ENCODE data around the gene MAGEA4. TPM values are rescaled to one million over a fixed set of nuclear protein-coding genes. Genes with fewer than 3 reads are reported as not detected.

Gene MAGEA4
- total RNA-seq, 2 experiments from 2014 or later, result not detected

- no peak for ATAC-seq
- POLR2A ChIA-PET, result no interaction called here
- Mint-ChIP-seq H3K36me3 (ENCODE audit: low read depth) (no peaks in the 10 kb centered on the region), H3K9me3 (ENCODE audit: low read depth) (no peaks in the 10 kb centered on the region), H3K4me3 (no peak overlapping the region), H3K4me1 (no peaks in the 10 kb centered on the region), H3K27ac (no peak overlapping the region), H3K27me3 (no peaks in the 10 kb centered on the region)
- intact Hi-C loops (cut with DNase I, micrococcal nuclease), result no loop called here
- no peak for DNase-seq
- CTCF ChIA-PET, result no interaction called here
Measured at GRCh38 chrX:151938172-151938571, 25.5 kb downstream of the MAGEA4 start.

- intact Hi-C loops (cut with DNase I, micrococcal nuclease), result no loop called here
- H3K27ac Mint-ChIP-seq, result no peak overlapping the region
- no peaks in the 10 kb centered on the region for H3K36me3 Mint-ChIP-seq (ENCODE audit: low read depth)
- peaks cover 3% of the 10 kb centered on the region for H3K9me3 Mint-ChIP-seq (ENCODE audit: low read depth)
- ChIA-PET CTCF (no interaction called here), POLR2A (no interaction called here)
- DNase-seq (no peak), ATAC-seq (no peak)
- no peak overlapping the region for H3K4me3 Mint-ChIP-seq
- H3K4me1 Mint-ChIP-seq, result no peaks in the 10 kb centered on the region
- no peaks in the 10 kb centered on the region for H3K27me3 Mint-ChIP-seq
Measured at GRCh38 chrX:151954730-151955129, 42.0 kb downstream of the MAGEA4 start.

- CTCF ChIA-PET, result no interaction called here
- no peak for DNase-seq
- Mint-ChIP-seq H3K27me3 (no peaks in the 10 kb centered on the region), H3K4me1 (no peaks in the 10 kb centered on the region), H3K4me3 (no peak overlapping the region), H3K36me3 (ENCODE audit: low read depth) (no peaks in the 10 kb centered on the region), H3K9me3 (ENCODE audit: low read depth) (peaks cover 3% of the 10 kb centered on the region), H3K27ac (no peak overlapping the region)
- POLR2A ChIA-PET, result no interaction called here
- intact Hi-C loops (cut with DNase I, micrococcal nuclease), result no loop called here
- no peak for ATAC-seq
Measured at GRCh38 chrX:151958101-151958500, 45.4 kb downstream of the MAGEA4 start.

GRCh38 chrX:151962034-151962433 lies 49.3 kb downstream of the MAGEA4 start:
- Mint-ChIP-seq H3K27ac (no peak overlapping the region), H3K4me1 (no peaks in the 10 kb centered on the region), H3K9me3 (ENCODE audit: low read depth) (peaks cover 3% of the 10 kb centered on the region), H3K27me3 (no peaks in the 10 kb centered on the region), H3K4me3 (no peak overlapping the region), H3K36me3 (ENCODE audit: low read depth) (no peaks in the 10 kb centered on the region)
- intact Hi-C loops (cut with DNase I, micrococcal nuclease), result no loop called here
- ChIA-PET POLR2A (no interaction called here), CTCF (no interaction called here)
- ATAC-seq (no peak), DNase-seq (no peak)

GRCh38 chrX:151966236-151966635 lies 53.5 kb downstream of the MAGEA4 start:
- Mint-ChIP-seq H3K4me1 (no peaks in the 10 kb centered on the region), H3K36me3 (ENCODE audit: low read depth) (no peaks in the 10 kb centered on the region), H3K27ac (no peak overlapping the region), H3K9me3 (ENCODE audit: low read depth) (no peaks in the 10 kb centered on the region), H3K27me3 (no peaks in the 10 kb centered on the region), H3K4me3 (no peak overlapping the region)
- ChIA-PET CTCF (no interaction called here), POLR2A (no interaction called here)
- DNase-seq, result no peak
- intact Hi-C loops (cut with DNase I, micrococcal nuclease), result no loop called here
- no peak for ATAC-seq

GRCh38 chrX:151970027-151970426 lies 57.3 kb downstream of the MAGEA4 start:
- CTCF ChIA-PET, result no interaction called here
- no peaks in the 10 kb centered on the region for H3K9me3 Mint-ChIP-seq (ENCODE audit: low read depth)
- ATAC-seq (no peak), DNase-seq (no peak)
- intact Hi-C loops (cut with DNase I, micrococcal nuclease), result no loop called here
- H3K4me1 Mint-ChIP-seq, result no peaks in the 10 kb centered on the region
- peaks cover 9% of the 10 kb centered on the region for H3K27me3 Mint-ChIP-seq
- POLR2A ChIA-PET, result no interaction called here
- no peak overlapping the region for H3K27ac Mint-ChIP-seq
- no peak overlapping the region for H3K4me3 Mint-ChIP-seq
- no peaks in the 10 kb centered on the region for H3K36me3 Mint-ChIP-seq (ENCODE audit: low read depth)

GRCh38 chrX:151970661-151971060 lies 58.0 kb downstream of the MAGEA4 start:
- no peak overlapping the region for H3K4me3 Mint-ChIP-seq
- H3K36me3 Mint-ChIP-seq (ENCODE audit: low read depth), result no peaks in the 10 kb centered on the region
- H3K27ac Mint-ChIP-seq, result no peak overlapping the region
- H3K27me3 Mint-ChIP-seq, result peaks cover 10% of the 10 kb centered on the region
- DNase-seq, result no peak
- ChIA-PET POLR2A (no interaction called here), CTCF (no interaction called here)
- no peaks in the 10 kb centered on the region for H3K9me3 Mint-ChIP-seq (ENCODE audit: low read depth)
- H3K4me1 Mint-ChIP-seq, result no peaks in the 10 kb centered on the region
- no peak for ATAC-seq
- intact Hi-C loops (cut with DNase I, micrococcal nuclease), result no loop called here

- no peak for DNase-seq
- H3K36me3 Mint-ChIP-seq (ENCODE audit: low read depth), result no peaks in the 10 kb centered on the region
- no peak overlapping the region for H3K4me3 Mint-ChIP-seq
- no peaks in the 10 kb centered on the region for H3K9me3 Mint-ChIP-seq (ENCODE audit: low read depth)
- intact Hi-C loops (cut with DNase I, micrococcal nuclease), result no loop called here
- ChIA-PET POLR2A (no interaction called here), CTCF (no interaction called here)
- ATAC-seq, result no peak
- no peak overlapping the region for H3K27ac Mint-ChIP-seq
- H3K4me1 Mint-ChIP-seq, result no peaks in the 10 kb centered on the region
- H3K27me3 Mint-ChIP-seq, result peaks cover 18% of the 10 kb centered on the region
Measured at GRCh38 chrX:151973060-151973661, 60.5 kb downstream of the MAGEA4 start.

- H3K27ac Mint-ChIP-seq, result no peak overlapping the region
- H3K27me3 Mint-ChIP-seq, result peaks cover 18% of the 10 kb centered on the region
- no peak overlapping the region for H3K4me3 Mint-ChIP-seq
- CTCF ChIA-PET, result interaction anchor here (0.8 to 1.5 kb wide), 2 partner anchors 10 to 520 kb away, joined by 3 read pairs; no protein-coding TSS in a partner anchor
- ATAC-seq (no peak), DNase-seq (no peak)
- no peaks in the 10 kb centered on the region for H3K36me3 Mint-ChIP-seq (ENCODE audit: low read depth)
- no peaks in the 10 kb centered on the region for H3K4me1 Mint-ChIP-seq
- intact Hi-C loops (cut with DNase I, micrococcal nuclease), result no loop called here
- POLR2A ChIA-PET, result no interaction called here
- H3K9me3 Mint-ChIP-seq (ENCODE audit: low read depth), result no peaks in the 10 kb centered on the region
Measured at GRCh38 chrX:151973851-151974335, 61.2 kb downstream of the MAGEA4 start.

Small RNA genes lying within 50 kb of the gene (microRNA-seq; reads per million reads assigned to microRNA genes)
- not detected for gene MIR224 (ENCODE audit: borderline replicate concordance)
- not detected for gene MIR452 (ENCODE audit: borderline replicate concordance)

Other genes starting within 250 kb of the MAGEA4 start
- gene PRRG3, start 217.4 kb upstream of the MAGEA4 start, total RNA-seq, result not detected
- not detected for gene FATE1, start 196.9 kb upstream of the MAGEA4 start, total RNA-seq
- not detected for gene CNGA2, start 178.1 kb upstream of the MAGEA4 start, total RNA-seq
- not detected for gene GABRE, start 61.8 kb downstream of the MAGEA4 start, total RNA-seq
- gene MAGEA10, start 225.7 kb downstream of the MAGEA4 start, total RNA-seq, result not detected

All from activated CD4-positive, alpha-beta T cell treated with anti-CD3 and anti-CD28 coated beads for 36 hours (primary cell).